HepG2 (cell line): ENCODE data around the gene NHP2. TPM values are rescaled to one million over a fixed set of nuclear protein-coding genes. Genes with fewer than 3 reads are reported as not detected.

Source experiments
- ARNT2 ChIP-seq: sonication (generic); formaldehyde crosslinking; IDR thresholded peaks from 2 replicates; pipeline ENCODE4 v1.8.0; 2022; ENCODE audit warnings: mild to moderate bottlenecking, low read depth, missing genetic modification reagents, moderate library complexity
- ELF3 ChIP-seq: IDR thresholded peaks from 2 replicates; pipeline ENCODE4 v1.6.1; 2016; ENCODE audit warnings: missing genetic modification reagents, missing compliant biosample characterization
- FOXK2 ChIP-seq: fragments of 450-650 bp; IDR thresholded peaks from 2 replicates; pipeline ENCODE4 v1.6.1; 2016
- FOXP1 ChIP-seq, 2 experiments: fragments of 450-650 bp in 1 of 2; IDR thresholded peaks; 2 replicates each; pipeline ENCODE4 v1.6.1; 2017 to 2018; ENCODE audit warnings: antibody characterized with exemption in 1 of 2
- GLI4 ChIP-seq: sonication (generic); formaldehyde crosslinking; IDR thresholded peaks from 2 replicates; pipeline ENCODE4 v1.5.1; 2020; ENCODE audit warnings: missing genetic modification reagents, mild to moderate bottlenecking, moderate library complexity, borderline replicate concordance
- IKZF1 ChIP-seq: fragments of 450-650 bp; IDR thresholded peaks from 2 replicates; pipeline ENCODE4 v1.7.1; 2016
- KDM2A ChIP-seq: sonication (generic); formaldehyde crosslinking; IDR thresholded peaks from 2 replicates; pipeline ENCODE4 v1.4.0; 2020; ENCODE audit warnings: low read depth, missing genetic modification reagents, borderline replicate concordance
- KLF6 ChIP-seq: IDR thresholded peaks from 2 replicates; pipeline ENCODE4 v1.8.0; 2016; ENCODE audit warnings: missing biosample characterization, missing genetic modification reagents
- MIXL1 ChIP-seq: IDR thresholded peaks from 2 replicates; pipeline ENCODE4 v1.6.1; 2016
- SMC3 ChIP-seq: IDR thresholded peaks from 2 replicates; pipeline ENCODE4 v1.6.1; 2011; ENCODE audit warnings: low read length, improper control_type of control experiment
- SPEN ChIP-seq: sonication (generic); formaldehyde crosslinking; IDR thresholded peaks from 2 replicates; pipeline ENCODE4 v1.5.1; 2020; ENCODE audit warnings: low read depth, mild to moderate bottlenecking, missing genetic modification reagents
- TBX2 ChIP-seq: sonication (generic); formaldehyde crosslinking; IDR thresholded peaks from 2 replicates; pipeline ENCODE4 v1.5.0; 2020; ENCODE audit warnings: missing genetic modification reagents, mild to moderate bottlenecking, borderline replicate concordance
- ZMYM3 ChIP-seq: sonication (generic); formaldehyde crosslinking; IDR thresholded peaks from 2 replicates; pipeline ENCODE4 v1.5.1; 2020; ENCODE audit warnings: mild to moderate bottlenecking, missing genetic modification reagents
- ZNF292 ChIP-seq: sonication (generic); formaldehyde crosslinking; IDR thresholded peaks from 2 replicates; pipeline ENCODE4 v1.8.1; 2022; ENCODE audit warnings: mild to moderate bottlenecking, low read depth, missing genetic modification reagents, borderline replicate concordance
- polyA plus RNA-seq, 8 experiments: library from polyadenylated mRNA; depleted of rRNA in 3 of 8; stranded (reverse) in 7 of 8; unstranded in 1 of 8; fragments of >200 nt; fragmentation: Illumina TruSeq in 4 of 8; extraction: Trizol in 4 of 8; gene quantifications; 2 replicates each; pipeline versions ENCODE4 v1.2.1 to v1.2.3, GENCODE V29; 2011 to 2016; ENCODE audit warnings: low read depth in 4 of 8, missing spikeins in 1 of 8, mixed read lengths in 1 of 8; ENCODE audit not compliant: insufficient read depth in 1 of 8
- total RNA-seq, 5 experiments: library from RNA; depleted of rRNA; stranded (reverse); fragments of >200 nt; fragmentation: Illumina TruSeq; extraction: Trizol; gene quantifications; 2 replicates each; pipeline ENCODE4 v1.2.3, GENCODE V29; 2016; ENCODE audit warnings: low read depth in 1 of 5
- TF ChIP-seq, protein P1 (sequence below): fragments of 450-650 bp; IDR thresholded peaks from 2 replicates; pipeline ENCODE4 v1.6.1; 2017; ENCODE audit warnings: mild to moderate bottlenecking
- TF ChIP-seq, protein P2 (sequence below): sonication (generic); formaldehyde crosslinking; IDR thresholded peaks from 2 replicates; pipeline ENCODE4 v1.5.0; 2020; ENCODE audit warnings: mild to moderate bottlenecking, missing genetic modification reagents, borderline replicate concordance
- TF ChIP-seq, protein P3 (sequence below): IDR thresholded peaks from 2 replicates; pipeline ENCODE4 v1.4.0; 2020; ENCODE audit warnings: mild to moderate bottlenecking, missing genetic modification reagents

Gene NHP2
- total and polyA plus RNA-seq, 2 of the 13 experiments (the other 11 are each of a cell fraction or from before 2014, with no cell fraction given) = 56.2 to 96.1 TPM

DNA sequence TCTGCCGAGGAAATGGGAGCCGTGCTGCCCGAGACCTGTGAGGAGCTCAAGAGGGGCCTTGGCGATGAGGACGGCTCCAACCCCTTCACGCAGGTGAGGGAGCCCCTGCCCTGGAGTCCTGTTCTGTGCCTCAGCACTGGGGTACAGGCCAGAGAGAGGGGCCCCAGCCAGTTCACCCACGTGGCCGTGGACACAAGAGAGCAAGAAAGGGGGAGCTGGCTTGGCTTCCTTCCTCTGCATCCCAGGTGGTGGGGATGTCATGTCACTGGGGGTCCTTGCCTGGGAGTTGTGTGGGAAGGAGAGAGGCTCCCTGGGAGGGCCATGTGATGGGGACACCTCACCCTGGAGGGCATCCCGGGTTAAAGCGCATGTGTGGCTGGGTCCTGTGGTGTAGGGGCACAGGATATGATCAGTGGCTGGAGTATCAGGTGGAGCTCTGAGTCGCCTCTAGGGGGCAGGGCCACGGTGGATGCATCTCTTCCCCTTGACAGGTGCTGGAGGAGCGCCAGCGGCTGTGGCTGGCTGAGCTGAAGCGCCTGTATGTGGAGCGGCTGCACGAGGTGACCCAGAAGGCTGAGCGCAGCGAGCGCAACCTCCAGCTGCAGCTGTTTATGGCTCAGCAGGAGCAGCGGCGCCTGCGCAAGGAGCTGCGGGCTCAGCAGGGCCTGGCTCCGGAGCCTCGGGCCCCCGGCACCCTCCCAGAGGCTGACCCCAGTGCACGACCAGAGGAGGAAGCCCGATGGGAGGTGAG lies 32.9 kb downstream of the NHP2 start (continued):
- no peak for TF ChIP-seq KLF6 (CRISPR knock-in tag)
- peak; percentile 52; the same call in 1 of the 2 replicates for TF ChIP-seq SPEN (CRISPR knock-in tag)
- no peak for TF ChIP-seq FOXK2
- no peak for TF ChIP-seq FOXP1 (IDR thresholded peaks at IDR 0.05)
- TF ChIP-seq FOXP1 (CRISPR knock-in tag; IDR thresholded peaks at IDR 0.05) = no peak
- TF ChIP-seq MIXL1 (CRISPR knock-in tag) = no peak
- TF ChIP-seq, protein P1, sequence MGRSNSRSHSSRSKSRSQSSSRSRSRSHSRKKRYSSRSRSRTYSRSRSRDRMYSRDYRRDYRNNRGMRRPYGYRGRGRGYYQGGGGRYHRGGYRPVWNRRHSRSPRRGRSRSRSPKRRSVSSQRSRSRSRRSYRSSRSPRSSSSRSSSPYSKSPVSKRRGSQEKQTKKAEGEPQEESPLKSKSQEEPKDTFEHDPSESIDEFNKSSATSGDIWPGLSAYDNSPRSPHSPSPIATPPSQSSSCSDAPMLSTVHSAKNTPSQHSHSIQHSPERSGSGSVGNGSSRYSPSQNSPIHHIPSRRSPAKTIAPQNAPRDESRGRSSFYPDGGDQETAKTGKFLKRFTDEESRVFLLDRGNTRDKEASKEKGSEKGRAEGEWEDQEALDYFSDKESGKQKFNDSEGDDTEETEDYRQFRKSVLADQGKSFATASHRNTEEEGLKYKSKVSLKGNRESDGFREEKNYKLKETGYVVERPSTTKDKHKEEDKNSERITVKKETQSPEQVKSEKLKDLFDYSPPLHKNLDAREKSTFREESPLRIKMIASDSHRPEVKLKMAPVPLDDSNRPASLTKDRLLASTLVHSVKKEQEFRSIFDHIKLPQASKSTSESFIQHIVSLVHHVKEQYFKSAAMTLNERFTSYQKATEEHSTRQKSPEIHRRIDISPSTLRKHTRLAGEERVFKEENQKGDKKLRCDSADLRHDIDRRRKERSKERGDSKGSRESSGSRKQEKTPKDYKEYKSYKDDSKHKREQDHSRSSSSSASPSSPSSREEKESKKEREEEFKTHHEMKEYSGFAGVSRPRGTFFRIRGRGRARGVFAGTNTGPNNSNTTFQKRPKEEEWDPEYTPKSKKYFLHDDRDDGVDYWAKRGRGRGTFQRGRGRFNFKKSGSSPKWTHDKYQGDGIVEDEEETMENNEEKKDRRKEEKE = no peak
- TF ChIP-seq, protein P2, sequence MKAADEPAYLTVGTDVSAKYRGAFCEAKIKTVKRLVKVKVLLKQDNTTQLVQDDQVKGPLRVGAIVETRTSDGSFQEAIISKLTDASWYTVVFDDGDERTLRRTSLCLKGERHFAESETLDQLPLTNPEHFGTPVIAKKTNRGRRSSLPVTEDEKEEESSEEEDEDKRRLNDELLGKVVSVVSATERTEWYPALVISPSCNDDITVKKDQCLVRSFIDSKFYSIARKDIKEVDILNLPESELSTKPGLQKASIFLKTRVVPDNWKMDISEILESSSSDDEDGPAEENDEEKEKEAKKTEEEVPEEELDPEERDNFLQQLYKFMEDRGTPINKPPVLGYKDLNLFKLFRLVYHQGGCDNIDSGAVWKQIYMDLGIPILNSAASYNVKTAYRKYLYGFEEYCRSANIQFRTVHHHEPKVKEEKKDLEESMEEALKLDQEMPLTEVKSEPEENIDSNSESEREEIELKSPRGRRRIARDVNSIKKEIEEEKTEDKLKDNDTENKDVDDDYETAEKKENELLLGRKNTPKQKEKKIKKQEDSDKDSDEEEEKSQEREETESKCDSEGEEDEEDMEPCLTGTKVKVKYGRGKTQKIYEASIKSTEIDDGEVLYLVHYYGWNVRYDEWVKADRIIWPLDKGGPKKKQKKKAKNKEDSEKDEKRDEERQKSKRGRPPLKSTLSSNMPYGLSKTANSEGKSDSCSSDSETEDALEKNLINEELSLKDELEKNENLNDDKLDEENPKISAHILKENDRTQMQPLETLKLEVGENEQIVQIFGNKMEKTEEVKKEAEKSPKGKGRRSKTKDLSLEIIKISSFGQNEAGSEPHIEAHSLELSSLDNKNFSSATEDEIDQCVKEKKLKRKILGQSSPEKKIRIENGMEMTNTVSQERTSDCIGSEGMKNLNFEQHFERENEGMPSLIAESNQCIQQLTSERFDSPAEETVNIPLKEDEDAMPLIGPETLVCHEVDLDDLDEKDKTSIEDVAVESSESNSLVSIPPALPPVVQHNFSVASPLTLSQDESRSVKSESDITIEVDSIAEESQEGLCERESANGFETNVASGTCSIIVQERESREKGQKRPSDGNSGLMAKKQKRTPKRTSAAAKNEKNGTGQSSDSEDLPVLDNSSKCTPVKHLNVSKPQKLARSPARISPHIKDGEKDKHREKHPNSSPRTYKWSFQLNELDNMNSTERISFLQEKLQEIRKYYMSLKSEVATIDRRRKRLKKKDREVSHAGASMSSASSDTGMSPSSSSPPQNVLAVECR (CRISPR knock-in tag) = peak; percentile 66; the same call in 1 of the 2 replicates
- TF ChIP-seq, protein P3, sequence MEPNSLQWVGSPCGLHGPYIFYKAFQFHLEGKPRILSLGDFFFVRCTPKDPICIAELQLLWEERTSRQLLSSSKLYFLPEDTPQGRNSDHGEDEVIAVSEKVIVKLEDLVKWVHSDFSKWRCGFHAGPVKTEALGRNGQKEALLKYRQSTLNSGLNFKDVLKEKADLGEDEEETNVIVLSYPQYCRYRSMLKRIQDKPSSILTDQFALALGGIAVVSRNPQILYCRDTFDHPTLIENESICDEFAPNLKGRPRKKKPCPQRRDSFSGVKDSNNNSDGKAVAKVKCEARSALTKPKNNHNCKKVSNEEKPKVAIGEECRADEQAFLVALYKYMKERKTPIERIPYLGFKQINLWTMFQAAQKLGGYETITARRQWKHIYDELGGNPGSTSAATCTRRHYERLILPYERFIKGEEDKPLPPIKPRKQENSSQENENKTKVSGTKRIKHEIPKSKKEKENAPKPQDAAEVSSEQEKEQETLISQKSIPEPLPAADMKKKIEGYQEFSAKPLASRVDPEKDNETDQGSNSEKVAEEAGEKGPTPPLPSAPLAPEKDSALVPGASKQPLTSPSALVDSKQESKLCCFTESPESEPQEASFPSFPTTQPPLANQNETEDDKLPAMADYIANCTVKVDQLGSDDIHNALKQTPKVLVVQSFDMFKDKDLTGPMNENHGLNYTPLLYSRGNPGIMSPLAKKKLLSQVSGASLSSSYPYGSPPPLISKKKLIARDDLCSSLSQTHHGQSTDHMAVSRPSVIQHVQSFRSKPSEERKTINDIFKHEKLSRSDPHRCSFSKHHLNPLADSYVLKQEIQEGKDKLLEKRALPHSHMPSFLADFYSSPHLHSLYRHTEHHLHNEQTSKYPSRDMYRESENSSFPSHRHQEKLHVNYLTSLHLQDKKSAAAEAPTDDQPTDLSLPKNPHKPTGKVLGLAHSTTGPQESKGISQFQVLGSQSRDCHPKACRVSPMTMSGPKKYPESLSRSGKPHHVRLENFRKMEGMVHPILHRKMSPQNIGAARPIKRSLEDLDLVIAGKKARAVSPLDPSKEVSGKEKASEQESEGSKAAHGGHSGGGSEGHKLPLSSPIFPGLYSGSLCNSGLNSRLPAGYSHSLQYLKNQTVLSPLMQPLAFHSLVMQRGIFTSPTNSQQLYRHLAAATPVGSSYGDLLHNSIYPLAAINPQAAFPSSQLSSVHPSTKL = no peak
- peak; percentile 55; the same call in 1 of the 2 replicates for TF ChIP-seq ZMYM3
- TF ChIP-seq ZNF292 (CRISPR knock-in tag) = peak; percentile 71; the same call in 1 of the 2 replicates
- no peak for TF ChIP-seq GLI4 (CRISPR knock-in tag)
- no peak for TF ChIP-seq IKZF1
- TF ChIP-seq KDM2A (CRISPR knock-in tag) = peak; percentile 53; the same call in 1 of the 2 replicates
- 0 out of 2 replicates have a peak, but pooled peaks have one; percentile 23 for TF ChIP-seq TBX2 (CRISPR knock-in tag)
- peak; percentile 20; the same call in 1 of the 2 replicates for TF ChIP-seq SMC3
- TF ChIP-seq ELF3 (CRISPR knock-in tag) = 0 out of 2 replicates have a peak, but pooled peaks have one; percentile 26
- TF ChIP-seq ARNT2 = no peak
